T-helper 17 cell (primary cell): ENCODE data around the gene CLIC3. TPM values are rescaled to one million over a fixed set of nuclear protein-coding genes. Genes with fewer than 3 reads are reported as not detected.

Experiments
- ATAC-seq: fragments of 150-1000 bp; cut with Tn5 transposase; 2 replicates; pipeline ENCODE4 v1.10.0; 2021; ENCODE audit warnings: mild to moderate bottlenecking, moderate library complexity
- DNase-seq, 3 donors: peaks; one replicate each; pipeline versions ENCODE4 v3.0.0 to v3.0.0-alpha.2; 2020 to 2021
- H3K9me3 ChIP-seq: one replicate; pipeline ENCODE4 v1.7.0; 2013; ENCODE audit warnings: low read length, mild to moderate bottlenecking; ENCODE audit not compliant: control insufficient read depth, poor library complexity, severe bottlenecking
- H3K27ac Mint-ChIP-seq: one replicate; pipeline ENCODE4 v1.8.0; 2022; ENCODE audit warnings: mild to moderate bottlenecking, moderate library complexity, mixed read lengths
- H3K27me3 Mint-ChIP-seq: one replicate; pipeline ENCODE4 v1.8.0; 2022; ENCODE audit warnings: mixed read lengths
- H3K36me3 Mint-ChIP-seq: one replicate; pipeline ENCODE4 v1.8.0; 2022; ENCODE audit warnings: low read depth, mixed read lengths
- H3K4me1 Mint-ChIP-seq: one replicate; pipeline ENCODE4 v1.8.0; 2022; ENCODE audit warnings: mild to moderate bottlenecking, mixed read lengths
- H3K4me3 Mint-ChIP-seq: one replicate; pipeline ENCODE4 v1.8.0; 2022; ENCODE audit warnings: mild to moderate bottlenecking, moderate library complexity, mixed read lengths
- total RNA-seq, 4 donors: library from RNA in 2 of 4; stranded (reverse) in 2 of 4; gene quantifications; one replicate each; pipeline ENCODE4 v1.2.3 and lab custom pipeline; 2022 to 2026

Gene CLIC3
- total RNA-seq, 2 donors from 2014 or later, result 1.9 to 2.1 TPM

DNA sequence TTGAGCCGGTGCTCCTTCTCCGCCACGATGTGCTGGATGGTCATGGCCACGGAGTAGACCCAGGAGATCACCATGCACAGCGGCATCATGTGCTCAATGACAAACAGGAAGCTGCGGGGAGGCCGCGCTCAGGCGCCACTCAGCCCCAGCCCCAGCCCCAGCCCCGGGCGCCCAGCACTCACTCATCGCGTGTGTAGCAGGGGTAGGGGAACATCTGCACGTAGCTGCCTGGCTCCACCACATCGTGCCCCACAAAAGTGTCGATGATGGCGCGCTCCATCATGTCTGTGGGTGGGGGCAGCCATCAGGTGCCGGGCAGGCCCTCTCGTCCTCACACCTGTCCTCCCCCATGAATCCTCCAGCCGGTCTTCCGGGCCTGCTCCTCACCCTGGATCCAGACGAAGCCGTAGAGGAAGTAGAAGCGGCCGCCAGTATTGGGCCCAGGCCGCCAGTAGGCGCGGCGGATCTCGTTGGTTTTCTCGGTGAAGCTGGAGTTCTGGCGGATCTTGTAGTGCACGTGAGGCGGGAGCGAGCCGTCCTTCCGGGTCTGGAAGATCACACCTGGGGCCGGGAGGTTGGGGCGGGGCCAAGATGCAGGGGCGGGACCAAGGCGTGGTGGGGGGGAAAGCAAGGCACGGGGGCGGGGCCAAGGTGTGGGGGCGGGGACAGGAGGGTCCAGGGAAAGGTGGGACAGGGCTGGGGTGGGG lies 21.6 kb upstream of the CLIC3 start:
- ATAC-seq (no peak), DNase-seq (no peak)
- H3K4me1 Mint-ChIP-seq, result peaks cover 6% of the 10 kb centered on the region
- no peak overlapping the region for H3K4me3 Mint-ChIP-seq
- no peaks in the 10 kb centered on the region for H3K9me3 ChIP-seq
- H3K27me3 Mint-ChIP-seq, result no peaks in the 10 kb centered on the region
- peaks cover 4% of the 10 kb centered on the region for H3K36me3 Mint-ChIP-seq
- H3K27ac Mint-ChIP-seq, result no peak overlapping the region

DNA sequence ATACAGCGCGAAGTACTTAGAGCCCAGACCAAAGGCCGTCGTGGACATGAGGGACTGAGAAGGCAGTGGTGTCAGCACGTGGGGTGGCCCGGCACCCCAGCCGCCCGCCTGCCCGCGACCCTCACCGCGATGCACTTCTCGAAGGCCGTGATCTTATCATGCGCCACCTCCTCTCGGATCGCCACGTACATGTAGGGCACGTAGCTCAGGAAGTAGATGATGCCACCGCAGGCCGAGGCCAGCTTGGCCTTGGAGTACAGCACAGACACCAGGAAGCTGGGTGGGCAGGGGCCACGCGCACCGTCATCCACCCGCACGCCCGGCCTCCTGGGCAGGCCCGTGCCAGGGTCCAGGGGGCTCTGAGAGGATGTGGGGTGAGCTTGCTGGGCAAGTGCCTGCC lies 20.7 kb upstream of the CLIC3 start:
- H3K9me3 ChIP-seq, result no peaks in the 10 kb centered on the region
- peaks cover 4% of the 10 kb centered on the region for H3K4me1 Mint-ChIP-seq
- ATAC-seq (no peak), DNase-seq (no peak)
- H3K27ac Mint-ChIP-seq, result no peak overlapping the region
- peaks cover 4% of the 10 kb centered on the region for H3K36me3 Mint-ChIP-seq
- no peaks in the 10 kb centered on the region for H3K27me3 Mint-ChIP-seq
- no peak overlapping the region for H3K4me3 Mint-ChIP-seq

- no peak overlapping the region for H3K27ac Mint-ChIP-seq
- ATAC-seq (no peak), DNase-seq (no peak)
- no peaks in the 10 kb centered on the region for H3K9me3 ChIP-seq
- H3K4me1 Mint-ChIP-seq, result peaks cover 3% of the 10 kb centered on the region
- no peaks in the 10 kb centered on the region for H3K27me3 Mint-ChIP-seq
- peaks cover 5% of the 10 kb centered on the region for H3K36me3 Mint-ChIP-seq
- no peak overlapping the region for H3K4me3 Mint-ChIP-seq
These were observed 20.1 kb upstream of the CLIC3 start for GRCh38 chr9:137016436-137016835.

DNA sequence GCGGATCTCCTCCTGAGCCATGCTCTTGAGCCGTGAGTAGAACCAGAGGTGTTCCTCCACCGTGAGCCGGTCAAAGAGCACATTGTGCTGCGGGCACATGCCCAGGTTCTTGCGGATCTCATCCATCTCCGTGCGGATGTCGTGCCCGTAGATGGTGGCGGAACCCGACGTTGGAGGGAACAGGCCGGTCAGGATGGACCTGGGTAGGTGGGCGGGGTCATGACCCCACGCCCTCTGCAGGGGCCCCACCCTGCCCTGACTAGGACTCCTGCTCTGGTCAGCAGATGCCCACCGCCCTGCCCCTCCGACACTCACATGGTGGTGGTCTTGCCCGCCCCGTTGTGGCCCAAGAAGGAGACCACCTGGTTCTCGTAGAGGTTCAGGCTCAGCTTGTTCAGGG lies 19.6 kb upstream of the CLIC3 start:
- Mint-ChIP-seq H3K4me3 (no peak overlapping the region), H3K4me1 (peaks cover 3% of the 10 kb centered on the region), H3K27ac (no peak overlapping the region), H3K27me3 (no peaks in the 10 kb centered on the region), H3K36me3 (peaks cover 7% of the 10 kb centered on the region)
- DNase-seq (no peak), ATAC-seq (no peak)
- H3K9me3 ChIP-seq, result no peaks in the 10 kb centered on the region

DNA sequence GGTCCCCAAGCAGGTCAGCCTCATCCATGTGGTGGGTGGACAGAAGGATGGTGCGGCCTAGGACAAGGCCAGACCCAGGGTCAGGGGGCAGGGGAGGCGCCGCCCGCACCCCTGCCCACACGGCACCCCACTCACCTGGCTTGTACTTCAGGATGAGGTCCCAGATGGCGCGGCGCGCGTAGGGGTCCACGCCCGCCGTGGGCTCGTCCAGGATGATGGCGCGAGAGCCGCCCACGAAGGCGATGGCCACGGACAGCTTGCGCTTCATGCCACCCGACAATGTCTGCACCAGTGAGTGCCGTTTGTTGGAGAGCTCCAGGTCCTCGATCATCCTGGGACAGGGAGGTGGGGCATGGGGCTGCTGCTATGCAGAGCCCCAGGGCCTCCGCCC lies 19.2 kb upstream of the CLIC3 start:
- no peaks in the 10 kb centered on the region for H3K27me3 Mint-ChIP-seq
- peaks cover 3% of the 10 kb centered on the region for H3K4me1 Mint-ChIP-seq
- no peaks in the 10 kb centered on the region for H3K9me3 ChIP-seq
- DNase-seq (no peak), ATAC-seq (no peak)
- H3K27ac Mint-ChIP-seq, result no peak overlapping the region
- peaks cover 7% of the 10 kb centered on the region for H3K36me3 Mint-ChIP-seq
- no peak overlapping the region for H3K4me3 Mint-ChIP-seq

DNA sequence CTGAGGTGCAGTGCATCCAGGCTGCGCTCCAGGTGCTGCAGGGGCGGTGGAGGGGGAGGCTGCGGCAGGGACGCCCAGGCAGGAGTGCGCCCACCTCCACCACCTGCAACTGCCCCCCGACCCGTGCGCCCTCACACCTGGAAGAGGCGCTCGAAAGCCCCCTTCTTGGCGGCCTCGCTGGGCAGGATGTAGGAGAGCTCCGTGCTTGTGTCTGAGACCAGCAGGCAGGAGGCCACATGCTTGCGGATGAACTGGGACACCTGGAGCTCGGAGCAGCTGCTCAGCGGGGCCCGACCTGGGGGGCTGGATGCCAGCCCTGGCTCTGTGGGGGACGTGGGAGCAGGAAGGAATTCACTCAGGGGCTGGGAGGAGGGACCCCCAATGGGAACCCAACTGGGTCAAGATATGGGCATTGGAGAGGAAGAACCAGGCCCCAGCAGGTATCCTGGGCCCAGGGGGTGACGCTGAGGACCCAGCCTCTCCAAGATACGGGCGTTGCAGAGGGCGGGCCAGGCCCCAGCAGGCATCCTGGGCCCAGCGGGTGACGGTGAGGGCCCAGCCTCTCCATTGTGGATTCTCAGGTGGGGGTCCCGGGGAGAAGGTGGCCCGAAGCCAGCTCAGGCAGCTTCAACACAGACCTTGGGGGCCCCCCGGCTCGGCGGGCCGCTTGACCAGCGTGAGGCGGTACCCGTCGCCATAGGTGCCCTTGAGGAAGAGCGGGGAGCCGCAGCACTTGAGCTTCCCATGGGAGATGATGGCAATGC lies 18.6 kb upstream of the CLIC3 start:
- H3K4me3 Mint-ChIP-seq, result no peak overlapping the region
- H3K36me3 Mint-ChIP-seq, result peaks cover 7% of the 10 kb centered on the region
- H3K27me3 Mint-ChIP-seq, result no peaks in the 10 kb centered on the region
- no peaks in the 10 kb centered on the region for H3K9me3 ChIP-seq
- DNase-seq (no peak), ATAC-seq (no peak)
- H3K4me1 Mint-ChIP-seq, result peaks cover 3% of the 10 kb centered on the region
- H3K27ac Mint-ChIP-seq, result no peak overlapping the region

DNA sequence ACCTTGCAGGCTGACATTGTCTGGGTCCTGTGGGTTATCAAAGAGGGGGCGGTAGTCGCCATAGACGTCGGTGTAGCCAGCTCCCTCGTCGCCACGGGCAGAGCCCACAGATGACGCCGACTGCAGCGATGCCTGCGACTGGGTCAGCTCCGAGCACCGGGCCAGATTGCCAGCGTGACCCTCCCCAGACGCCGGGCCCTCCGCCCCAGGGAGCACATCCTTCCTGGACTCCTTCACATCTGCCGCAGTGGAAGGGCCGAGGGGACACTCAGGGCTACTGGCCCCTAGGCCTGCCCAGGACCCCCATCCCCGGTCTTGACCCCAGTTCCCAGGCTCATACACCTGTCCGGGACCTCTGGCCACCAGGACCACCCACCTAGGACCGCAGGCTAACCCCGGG lies 17.8 kb upstream of the CLIC3 start:
- ATAC-seq, result no peak

GRCh38 chr9:137013571-137013940 lies 17.2 kb upstream of the CLIC3 start:
- H3K4me1 Mint-ChIP-seq, result no peaks in the 10 kb centered on the region
- ATAC-seq, result no peak
- H3K27ac Mint-ChIP-seq, result no peak overlapping the region

More for the DNA sequence above, 17.8 kb upstream of the CLIC3 start:
- Mint-ChIP-seq H3K27me3 (no peaks in the 10 kb centered on the region), H3K4me1 (no peaks in the 10 kb centered on the region), H3K36me3 (peaks cover 7% of the 10 kb centered on the region), H3K27ac (no peak overlapping the region), H3K4me3 (no peak overlapping the region)
- no peaks in the 10 kb centered on the region for H3K9me3 ChIP-seq
- no peak for DNase-seq

DNA sequence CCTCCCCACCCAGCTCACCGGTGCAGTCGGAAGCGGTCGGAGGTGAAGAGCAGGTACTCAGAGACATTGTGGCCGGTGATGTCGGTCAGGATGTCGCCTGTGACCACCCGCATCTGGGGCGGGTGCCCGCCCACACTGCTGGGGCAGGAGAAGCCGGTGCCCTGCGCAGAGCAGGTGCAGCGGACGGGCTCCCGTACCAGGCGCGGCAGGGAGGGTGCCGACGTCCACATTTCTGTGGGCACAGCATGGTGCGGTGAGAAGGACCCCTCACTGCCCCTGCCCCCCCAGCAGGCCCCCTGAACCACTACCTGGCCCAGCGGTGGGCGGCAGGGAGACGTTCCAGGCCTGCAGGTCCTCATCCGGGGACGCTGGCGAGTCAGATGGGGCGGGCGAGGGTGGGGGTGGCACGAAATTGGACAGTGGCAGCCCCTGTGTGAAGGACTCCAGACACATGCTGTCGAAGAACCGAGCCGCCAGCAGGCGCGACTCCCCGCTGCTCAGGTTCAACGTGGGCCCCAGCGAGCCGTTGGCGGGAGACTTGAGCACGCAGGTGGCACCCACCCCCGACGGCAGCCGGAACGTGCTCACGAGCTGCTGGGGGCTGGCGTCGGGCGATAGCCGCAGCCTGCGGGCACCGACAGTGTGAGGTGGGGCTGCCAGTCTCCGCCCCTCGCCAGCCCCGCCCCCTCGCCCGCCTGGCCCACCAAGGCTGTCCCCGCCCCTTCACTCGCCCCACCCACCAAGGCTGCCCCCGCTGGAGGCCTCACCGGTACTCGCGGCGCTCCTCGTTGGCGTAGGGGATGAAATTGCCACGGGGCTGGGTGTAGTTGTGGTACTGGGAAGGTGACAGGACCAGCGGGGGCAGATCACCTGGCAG lies 16.6 kb upstream of the CLIC3 start:
- Mint-ChIP-seq H3K36me3 (peaks cover 7% of the 10 kb centered on the region), H3K4me1 (no peaks in the 10 kb centered on the region)
- DNase-seq, result no peak

More at GRCh38 chr9:137013571-137013940, 17.2 kb upstream of the CLIC3 start:
- no peak overlapping the region for H3K4me3 Mint-ChIP-seq
- no peaks in the 10 kb centered on the region for H3K27me3 Mint-ChIP-seq
- H3K36me3 Mint-ChIP-seq, result peaks cover 7% of the 10 kb centered on the region
- no peak for DNase-seq
- no peaks in the 10 kb centered on the region for H3K9me3 ChIP-seq

DNA sequence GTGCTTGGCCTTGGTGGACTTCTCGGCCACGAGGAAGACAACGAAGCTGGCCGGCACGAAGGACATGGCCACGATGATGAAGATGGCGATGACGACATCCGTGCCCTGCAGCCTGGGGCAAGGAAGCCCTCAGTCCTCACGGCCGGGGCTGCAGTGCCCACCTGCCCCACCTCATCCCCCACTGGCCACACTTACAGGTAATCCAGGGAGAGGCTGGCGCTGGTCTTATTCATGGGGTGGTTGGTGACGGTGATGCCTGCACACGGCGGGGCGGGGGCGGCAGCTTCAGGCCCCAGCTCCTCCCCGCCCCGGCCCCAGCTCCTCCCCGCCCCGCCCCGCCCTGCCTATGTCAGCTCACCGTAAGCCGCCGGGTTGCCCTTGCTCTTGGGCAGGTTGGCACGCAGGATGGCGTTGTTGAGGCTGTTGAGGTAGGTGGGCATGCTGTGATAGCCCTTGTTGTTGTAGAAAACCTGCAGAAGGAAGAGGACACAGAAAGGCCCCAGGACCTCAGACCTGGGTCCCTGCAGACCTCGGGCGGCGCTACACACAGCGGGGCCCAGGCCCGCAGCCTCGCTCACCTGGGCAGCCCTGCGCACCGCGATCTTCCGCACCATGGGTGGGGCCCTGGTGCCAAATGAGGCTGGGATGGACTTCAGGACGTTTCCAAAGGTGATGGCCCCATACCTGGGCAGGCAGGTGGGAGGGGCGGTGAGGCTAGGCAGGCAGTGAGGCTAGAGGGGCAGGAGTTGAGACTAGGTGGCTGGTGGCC lies 15.7 kb upstream of the CLIC3 start:
- DNase-seq (no peak), ATAC-seq (no peak)
- no peaks in the 10 kb centered on the region for H3K27me3 Mint-ChIP-seq
- H3K36me3 Mint-ChIP-seq, result peaks cover 7% of the 10 kb centered on the region
- H3K27ac Mint-ChIP-seq, result no peak overlapping the region
- no peaks in the 10 kb centered on the region for H3K4me1 Mint-ChIP-seq
- no peaks in the 10 kb centered on the region for H3K9me3 ChIP-seq
- H3K4me3 Mint-ChIP-seq, result no peak overlapping the region

More for the DNA sequence above, 16.6 kb upstream of the CLIC3 start:
- no peak overlapping the region for H3K27ac Mint-ChIP-seq
- no peak overlapping the region for H3K4me3 Mint-ChIP-seq
- ATAC-seq, result no peak
- no peaks in the 10 kb centered on the region for H3K9me3 ChIP-seq
- H3K27me3 Mint-ChIP-seq, result no peaks in the 10 kb centered on the region

DNA sequence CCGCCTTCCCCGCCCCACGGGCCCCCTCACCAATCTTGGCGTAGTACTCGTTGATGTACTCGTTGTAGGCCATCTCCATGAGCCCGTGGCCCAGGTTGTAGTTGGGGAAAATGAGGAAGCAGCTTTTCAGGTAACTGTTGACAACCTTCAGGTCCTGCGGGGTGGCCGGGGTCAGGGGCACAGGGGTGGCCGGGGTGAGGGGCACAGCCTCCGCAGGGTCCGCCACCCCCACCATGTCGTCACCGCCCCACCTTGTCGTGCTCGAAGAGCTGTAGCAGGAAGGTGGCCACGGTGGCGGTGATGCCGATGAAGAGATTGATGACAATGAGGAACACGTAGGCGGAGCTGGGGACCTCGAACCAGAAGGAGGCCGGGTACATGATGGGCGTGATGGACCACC lies 14.8 kb upstream of the CLIC3 start:
- Mint-ChIP-seq H3K27me3 (no peaks in the 10 kb centered on the region), H3K36me3 (peaks cover 3% of the 10 kb centered on the region), H3K27ac (no peak overlapping the region), H3K4me1 (no peaks in the 10 kb centered on the region), H3K4me3 (no peak overlapping the region)
- DNase-seq (no peak), ATAC-seq (no peak)
- no peaks in the 10 kb centered on the region for H3K9me3 ChIP-seq

GRCh38 chr9:137009938-137010732 lies 13.8 kb upstream of the CLIC3 start:
- H3K9me3 ChIP-seq, result no peaks in the 10 kb centered on the region
- Mint-ChIP-seq H3K4me1 (no peaks in the 10 kb centered on the region), H3K27ac (no peak overlapping the region), H3K27me3 (no peaks in the 10 kb centered on the region), H3K4me3 (no peak overlapping the region), H3K36me3 (peaks cover 3% of the 10 kb centered on the region)
- DNase-seq (no peak), ATAC-seq (no peak)
